Measurements from ENCODE around the gene MSI2.

The MSI2 gene

GRCh38 chr17:57404073-57404472 is 147.8 kb downstream of the MSI2 start:
- no peak for DNase-seq (ENCODE audit: low read depth, low spot score)
- no peak overlapping the region for H3K4me3 ChIP-seq
- H3K9me3 ChIP-seq (ENCODE audit: low read depth, low read length) = no peaks in the 10 kb centered on the region
- no peak overlapping the region for H3K27ac ChIP-seq
- TF ChIP-seq POLR2AphosphoS5 (IDR thresholded peaks at IDR 0.05; ENCODE audit: borderline replicate concordance, low read depth, low read length) (no peak), EZH2 (IDR thresholded peaks at IDR 0.05) (no peak), FOXP2 (optimal IDR thresholded peaks at IDR 0.05; ENCODE audit: control extremely low read depth, extremely low read length, insufficient read depth) (no peak)
- H3K36me3 ChIP-seq (ENCODE audit: insufficient read depth, low read length) = no peaks in the 10 kb centered on the region
- no peak overlapping the region for H3K9ac ChIP-seq (ENCODE audit: insufficient read length)

DNA sequence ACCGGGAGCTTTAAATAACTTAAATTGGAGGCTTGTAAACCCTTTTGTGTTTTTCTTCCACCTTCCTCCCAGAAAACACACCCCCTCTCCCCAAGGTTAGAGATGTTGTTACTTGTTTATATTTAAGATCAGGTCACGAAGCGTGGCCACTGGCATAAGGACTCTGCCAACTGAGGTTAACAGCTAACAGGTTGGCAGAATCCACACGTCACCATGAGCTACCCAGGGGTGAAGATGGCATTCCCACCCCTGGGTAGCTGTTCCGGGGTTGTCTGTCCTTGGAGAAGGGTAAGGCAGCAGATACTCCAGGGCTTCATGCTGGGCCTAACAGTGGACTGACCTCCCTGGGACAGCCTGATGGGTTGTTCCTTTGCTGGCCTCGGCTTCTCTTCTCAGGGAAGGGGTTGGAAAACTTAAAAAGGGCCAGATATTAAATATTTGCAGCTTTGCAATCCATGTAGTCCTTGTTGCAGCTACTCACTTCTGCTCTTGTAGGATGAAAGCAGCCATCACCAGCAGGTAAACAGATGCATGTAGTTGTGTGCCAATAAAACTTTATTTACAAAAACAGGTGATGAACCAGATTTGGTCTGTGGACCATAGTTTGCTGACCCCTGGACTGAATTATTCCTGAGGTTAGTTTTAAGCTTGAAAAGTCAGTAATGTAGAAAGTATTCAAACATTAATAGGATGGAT is 148.6 kb downstream of the MSI2 start:
- Histone ChIP-seq H3K9me3 (ENCODE audit: low read depth, low read length) (no peaks in the 10 kb centered on the region), H3K36me3 (ENCODE audit: insufficient read depth, low read length) (no peaks in the 10 kb centered on the region), H3K27ac (no peak overlapping the region), H3K4me3 (no peak overlapping the region), H3K9ac (ENCODE audit: insufficient read length) (no peak overlapping the region)
- DNase-seq (ENCODE audit: low read depth, low spot score) = no peak
- no peak for TF ChIP-seq EZH2 (IDR thresholded peaks at IDR 0.05)
- TF ChIP-seq FOXP2 (optimal IDR thresholded peaks at IDR 0.05; ENCODE audit: control extremely low read depth, extremely low read length, insufficient read depth) = no peak
- no peak for TF ChIP-seq POLR2AphosphoS5 (IDR thresholded peaks at IDR 0.05; ENCODE audit: borderline replicate concordance, low read depth, low read length)

GRCh38 chr17:57405491-57406072 is 149.3 kb downstream of the MSI2 start:
- TF ChIP-seq EZH2 (IDR thresholded peaks at IDR 0.05) (no peak), FOXP2 (optimal IDR thresholded peaks at IDR 0.05; ENCODE audit: control extremely low read depth, extremely low read length, insufficient read depth) (no peak), POLR2AphosphoS5 (IDR thresholded peaks at IDR 0.05; ENCODE audit: borderline replicate concordance, low read depth, low read length) (no peak)
- no peaks in the 10 kb centered on the region for H3K36me3 ChIP-seq (ENCODE audit: insufficient read depth, low read length)
- no peaks in the 10 kb centered on the region for H3K9me3 ChIP-seq (ENCODE audit: low read depth, low read length)
- no peak for DNase-seq (ENCODE audit: low read depth, low spot score)
- no peak overlapping the region for H3K9ac ChIP-seq (ENCODE audit: insufficient read length)
- no peak overlapping the region for H3K27ac ChIP-seq
- H3K4me3 ChIP-seq = no peak overlapping the region

DNA sequence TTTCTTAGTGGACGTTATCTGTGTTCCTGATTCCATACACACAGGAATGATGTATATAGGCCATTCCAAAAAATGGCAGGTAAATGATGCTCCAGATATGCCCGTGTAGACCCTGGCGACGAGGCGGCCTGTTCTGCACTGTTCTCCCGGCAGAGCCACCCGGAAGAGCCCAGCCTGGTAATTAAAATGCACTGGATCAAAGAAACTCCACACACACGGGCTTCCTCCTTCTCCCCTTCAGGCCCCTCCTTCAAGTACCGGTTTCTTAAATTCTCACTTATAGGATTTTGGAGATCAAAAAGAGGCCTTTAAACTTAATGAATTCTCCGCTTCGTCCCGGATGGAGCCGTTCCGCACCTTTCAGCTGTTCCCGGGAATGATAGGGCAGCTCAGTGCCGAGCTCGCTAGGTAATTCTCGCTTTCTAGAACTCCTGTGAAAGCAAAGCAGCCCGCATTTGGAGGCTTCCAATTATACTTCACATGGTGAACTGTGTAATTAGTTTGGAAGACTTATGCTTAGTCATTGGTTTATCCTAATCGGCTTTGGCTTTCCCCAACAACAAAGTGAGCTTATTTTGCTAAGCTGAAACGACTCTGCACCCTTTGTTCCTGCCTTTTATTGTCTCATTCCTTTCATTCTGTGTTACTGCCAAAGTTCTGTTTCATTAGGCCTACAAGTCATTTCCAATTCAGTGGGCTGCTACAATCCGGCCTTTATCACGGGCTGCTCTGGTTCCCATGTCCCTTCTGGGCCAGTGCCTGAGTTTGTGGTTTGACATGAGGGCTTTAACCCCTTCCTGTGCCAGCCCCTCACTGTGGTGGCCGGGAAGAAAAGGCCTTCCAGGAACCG is 150.0 kb downstream of the MSI2 start:
- DNase-seq (ENCODE audit: low read depth, low spot score) = no peak
- H3K9ac ChIP-seq (ENCODE audit: insufficient read length) = no peak overlapping the region
- no peak for TF ChIP-seq EZH2 (IDR thresholded peaks at IDR 0.05)
- TF ChIP-seq POLR2AphosphoS5 (IDR thresholded peaks at IDR 0.05; ENCODE audit: borderline replicate concordance, low read depth, low read length) = no peak
- no peak for TF ChIP-seq FOXP2 (optimal IDR thresholded peaks at IDR 0.05; ENCODE audit: control extremely low read depth, extremely low read length, insufficient read depth)

DNA sequence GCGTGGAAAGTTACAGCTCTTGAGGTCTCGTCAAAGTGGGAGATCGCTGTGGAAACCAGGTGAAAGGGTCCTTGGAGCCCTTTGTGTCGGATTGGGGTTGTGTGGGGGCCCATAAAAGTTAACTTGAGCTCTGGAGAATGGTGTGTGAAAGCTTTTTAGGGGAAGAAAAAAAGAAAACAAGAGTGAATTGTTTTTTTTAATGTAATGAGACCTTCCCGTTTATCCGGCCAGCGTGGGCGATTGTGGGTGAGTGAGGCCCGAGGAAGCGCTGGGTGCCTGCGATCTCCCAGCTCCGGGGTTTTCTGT is 150.6 kb downstream of the MSI2 start:
- no peak for DNase-seq (ENCODE audit: low read depth, low spot score)
- H3K9me3 ChIP-seq (ENCODE audit: low read depth, low read length) = no peaks in the 10 kb centered on the region
- TF ChIP-seq EZH2 (IDR thresholded peaks at IDR 0.05) = no peak
- no peak for TF ChIP-seq FOXP2 (optimal IDR thresholded peaks at IDR 0.05; ENCODE audit: control extremely low read depth, extremely low read length, insufficient read depth)
- TF ChIP-seq POLR2AphosphoS5 (IDR thresholded peaks at IDR 0.05; ENCODE audit: borderline replicate concordance, low read depth, low read length) = no peak
- no peak overlapping the region for H3K27ac ChIP-seq
- no peaks in the 10 kb centered on the region for H3K36me3 ChIP-seq (ENCODE audit: insufficient read depth, low read length)
- H3K4me3 ChIP-seq = no peak overlapping the region
- no peak overlapping the region for H3K9ac ChIP-seq (ENCODE audit: insufficient read length)

More for the DNA sequence above, 150.0 kb downstream of the MSI2 start:
- no peaks in the 10 kb centered on the region for H3K36me3 ChIP-seq (ENCODE audit: insufficient read depth, low read length)
- H3K4me3 ChIP-seq = no peak overlapping the region
- no peak overlapping the region for H3K27ac ChIP-seq
- no peaks in the 10 kb centered on the region for H3K9me3 ChIP-seq (ENCODE audit: low read depth, low read length)

DNA sequence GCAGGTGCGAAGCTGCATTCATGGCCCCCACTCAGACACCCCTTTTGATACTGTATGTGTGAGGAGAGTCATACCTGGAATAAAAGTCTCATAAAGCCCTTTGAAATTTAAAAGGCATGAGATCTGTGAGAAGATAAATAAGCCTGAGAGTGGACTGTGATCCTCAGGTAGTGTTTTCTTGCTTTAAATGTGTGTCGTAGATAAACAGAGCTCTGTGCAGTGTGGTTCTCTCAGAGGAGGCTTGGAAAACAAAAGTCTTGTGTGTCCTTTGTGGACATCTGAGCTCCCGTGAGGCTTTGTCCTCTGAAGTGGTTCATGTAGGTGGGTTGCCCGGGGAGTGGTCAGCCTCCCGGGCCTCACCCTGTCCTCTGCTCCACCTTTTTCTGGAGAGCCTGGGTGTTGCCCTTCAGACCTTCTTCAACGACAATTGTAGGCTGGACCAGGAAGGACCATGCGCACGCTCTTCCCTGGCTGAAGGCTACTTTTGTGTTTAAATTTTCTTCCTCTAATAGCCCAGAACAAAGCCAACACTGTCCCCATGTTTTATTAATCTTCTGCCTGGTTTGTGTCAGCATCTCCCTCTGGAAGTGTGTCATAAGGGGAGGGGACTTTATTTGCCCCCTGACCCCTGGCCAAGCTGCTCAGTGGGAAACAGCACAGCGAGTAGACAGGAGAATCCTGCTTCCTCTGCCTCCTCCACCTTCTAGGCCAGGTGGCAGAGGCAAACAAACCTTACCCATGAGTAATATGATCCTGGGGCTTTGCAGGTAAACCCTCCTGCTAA is 151.2 kb downstream of the MSI2 start:
- TF ChIP-seq EZH2 (IDR thresholded peaks at IDR 0.05) (no peak), POLR2AphosphoS5 (IDR thresholded peaks at IDR 0.05; ENCODE audit: borderline replicate concordance, low read depth, low read length) (no peak), FOXP2 (optimal IDR thresholded peaks at IDR 0.05; ENCODE audit: control extremely low read depth, extremely low read length, insufficient read depth) (no peak)
- Histone ChIP-seq H3K27ac (no peak overlapping the region), H3K9me3 (ENCODE audit: low read depth, low read length) (no peaks in the 10 kb centered on the region), H3K9ac (ENCODE audit: insufficient read length) (no peak overlapping the region), H3K4me3 (no peak overlapping the region), H3K36me3 (ENCODE audit: insufficient read depth, low read length) (no peaks in the 10 kb centered on the region)
- no peak for DNase-seq (ENCODE audit: low read depth, low spot score)

- Histone ChIP-seq H3K36me3 (ENCODE audit: insufficient read depth, low read length) (no peaks in the 10 kb centered on the region), H3K27ac (no peak overlapping the region), H3K9ac (ENCODE audit: insufficient read length) (no peak overlapping the region), H3K9me3 (ENCODE audit: low read depth, low read length) (no peaks in the 10 kb centered on the region), H3K4me3 (no peak overlapping the region)
- TF ChIP-seq FOXP2 (optimal IDR thresholded peaks at IDR 0.05; ENCODE audit: control extremely low read depth, extremely low read length, insufficient read depth) = no peak
- no peak for TF ChIP-seq EZH2 (IDR thresholded peaks at IDR 0.05)
- TF ChIP-seq POLR2AphosphoS5 (IDR thresholded peaks at IDR 0.05; ENCODE audit: borderline replicate concordance, low read depth, low read length) = no peak
- DNase-seq (ENCODE audit: low read depth, low spot score) = no peak
Measured at GRCh38 chr17:57408071-57408811, 151.9 kb downstream of the MSI2 start.

All from SK-N-MC (cell line).